Breast epithelium (tissue), 4 donors: Measurements from ENCODE around the gene POLR3B. TPM values are rescaled to one million over a fixed set of nuclear protein-coding genes. Genes with fewer than 3 reads are reported as not detected.

Experiments
- DNase-seq, 2 donors: peaks; one replicate each; pipeline ENCODE4 v3.0.0-alpha.2; 2019; ENCODE audit warnings: low spot score in 2 of 2
- H3K27ac ChIP-seq, 2 donors: fragments of 200-600 bp; sonication (generic) in 1 of 2; one replicate each; pipeline ENCODE4 v1.5.1; 2016 to 2019; ENCODE audit warnings: mild to moderate bottlenecking in 1 of 2
- H3K27me3 ChIP-seq, 2 donors: fragments of 200-600 bp; sonication (generic) in 1 of 2; one replicate each; pipeline versions ENCODE4 v1.5.1 to v1.6.0; 2017 to 2019; ENCODE audit warnings: control low read depth in 1 of 2, mild to moderate bottlenecking in 1 of 2
- H3K36me3 ChIP-seq: fragments of 200-600 bp; one replicate; pipeline ENCODE4 v1.5.1; 2019
- H3K4me1 ChIP-seq, 2 donors: fragments of 200-600 bp; sonication (generic); one replicate each; pipeline ENCODE4 v1.5.1; 2016 to 2019; ENCODE audit warnings: control low read depth in 1 of 2
- H3K4me3 ChIP-seq, 3 donors: fragments of 200-600 bp; sonication (generic); 1 replicate in 2 of 3; 2 replicates in 1 of 3; pipeline ENCODE4 v1.5.1; 2016 to 2019; ENCODE audit warnings: mild to moderate bottlenecking in 3 of 3, moderate library complexity in 2 of 3
- H3K9me3 ChIP-seq, 2 donors: fragments of 200-600 bp; sonication (generic) in 1 of 2; one replicate each; pipeline ENCODE4 v1.5.1; 2016 to 2019; ENCODE audit warnings: control low read depth in 1 of 2
- POLR2A ChIP-seq: fragments of 450-650 bp; IDR thresholded peaks from one replicate; pipeline ENCODE4 v1.6.1; 2016; ENCODE audit warnings: antibody characterized with exemption, mild to moderate bottlenecking, moderate library complexity
- POLR2AphosphoS5 ChIP-seq, 3 donors: sonication (generic); formaldehyde crosslinking; IDR thresholded peaks; one replicate each; pipeline ENCODE4 v1.6.1; 2017; ENCODE audit warnings: antibody characterized with exemption in 3 of 3
- intact Hi-C: fragments of 100-400 bp; cut with DNase I; formaldehyde crosslinking; loops from one replicate; pipeline ENCODE4 v1.15.1; 2023; ENCODE audit warnings: low total_unique reads
- total RNA-seq, 3 donors: library from RNA; depleted of rRNA; stranded (reverse); fragments of >200 nt; gene quantifications; one replicate each; pipeline ENCODE4 v1.1.0, GENCODE V29; 2016
- TF ChIP-seq, protein P1 (sequence below), 3 donors: fragments of 450-650 bp; IDR thresholded peaks; one replicate each; pipeline ENCODE4 v1.5.1; 2016 to 2017; ENCODE audit warnings: antibody characterized with exemption in 3 of 3, mild to moderate bottlenecking in 3 of 3, moderate library complexity in 3 of 3

The POLR3B gene
- total RNA-seq, 3 donors from 2014 or later = 7.0 to 9.8 (median 9.2) TPM

DNA sequence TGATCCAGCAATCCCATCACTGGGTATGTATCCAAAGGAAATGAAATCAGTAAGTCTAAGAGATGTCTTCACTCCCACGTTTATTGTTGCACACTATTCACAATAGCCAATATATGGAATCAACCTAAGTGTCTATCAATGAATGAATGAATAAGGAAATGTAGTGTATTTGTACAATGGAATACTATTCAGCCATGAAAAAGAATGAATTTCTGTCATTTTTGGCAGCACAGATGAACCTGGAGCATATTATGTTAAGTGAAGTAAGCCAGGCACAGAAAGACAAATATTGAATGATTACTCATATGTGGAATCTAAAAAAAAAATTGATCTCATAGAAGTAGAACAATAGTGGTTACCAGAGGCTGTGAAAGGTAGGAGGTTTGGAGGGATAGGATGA lies 194.7 kb downstream of the POLR3B start:
- TF ChIP-seq POLR2A = no peak
- TF ChIP-seq, protein P1, sequence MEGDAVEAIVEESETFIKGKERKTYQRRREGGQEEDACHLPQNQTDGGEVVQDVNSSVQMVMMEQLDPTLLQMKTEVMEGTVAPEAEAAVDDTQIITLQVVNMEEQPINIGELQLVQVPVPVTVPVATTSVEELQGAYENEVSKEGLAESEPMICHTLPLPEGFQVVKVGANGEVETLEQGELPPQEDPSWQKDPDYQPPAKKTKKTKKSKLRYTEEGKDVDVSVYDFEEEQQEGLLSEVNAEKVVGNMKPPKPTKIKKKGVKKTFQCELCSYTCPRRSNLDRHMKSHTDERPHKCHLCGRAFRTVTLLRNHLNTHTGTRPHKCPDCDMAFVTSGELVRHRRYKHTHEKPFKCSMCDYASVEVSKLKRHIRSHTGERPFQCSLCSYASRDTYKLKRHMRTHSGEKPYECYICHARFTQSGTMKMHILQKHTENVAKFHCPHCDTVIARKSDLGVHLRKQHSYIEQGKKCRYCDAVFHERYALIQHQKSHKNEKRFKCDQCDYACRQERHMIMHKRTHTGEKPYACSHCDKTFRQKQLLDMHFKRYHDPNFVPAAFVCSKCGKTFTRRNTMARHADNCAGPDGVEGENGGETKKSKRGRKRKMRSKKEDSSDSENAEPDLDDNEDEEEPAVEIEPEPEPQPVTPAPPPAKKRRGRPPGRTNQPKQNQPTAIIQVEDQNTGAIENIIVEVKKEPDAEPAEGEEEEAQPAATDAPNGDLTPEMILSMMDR (IDR thresholded peaks at IDR 0.05) = no peak
- no peak for TF ChIP-seq POLR2AphosphoS5 (IDR thresholded peaks at IDR 0.05)
- H3K9me3 ChIP-seq = peaks cover 0 to 5% of the 10 kb centered on the region in 2 donors
- H3K4me3 ChIP-seq = no peak overlapping the region
- no peaks in the 10 kb centered on the region for H3K27me3 ChIP-seq
- no peaks in the 10 kb centered on the region for H3K36me3 ChIP-seq
- no peak overlapping the region for H3K27ac ChIP-seq
- DNase-seq = no peak
- intact Hi-C loops = no loop called here
- no peaks in the 10 kb centered on the region for H3K4me1 ChIP-seq

Other genes starting within 250 kb of the POLR3B start
- 10 to 100 TPM in 2 of 3 donors, 1 to 10 TPM in 1; 6.0 to 20.2 (median 13.1) TPM for gene NUAK1, start 218.8 kb upstream of the POLR3B start, total RNA-seq
- gene CKAP4, start 109.7 kb upstream of the POLR3B start, total RNA-seq = 10 to 100 TPM; 22.0 to 39.3 (median 30.9) TPM
- gene TCP11L2, start 55.0 kb upstream of the POLR3B start, total RNA-seq = 10 to 100 TPM; 31.2 to 53.7 (median 35.4) TPM
- gene RFX4, start 225.3 kb downstream of the POLR3B start, total RNA-seq = under 1 TPM in 1 of 3 donors, not detected in 2; 0.64 TPM